ENCODE data around the gene PHLPP1. TPM values are rescaled to one million over a fixed set of nuclear protein-coding genes. Genes with fewer than 3 reads are reported as not detected.
"Not testable (repeated sequence)": the region's sequence is repeated elsewhere in the genome, so short reads cannot be mapped to it uniquely, and the experiment has no call there.

PHLPP1 gene
- total RNA-seq, 1 experiment from 2014 or later, result 13.7 TPM

DNA sequence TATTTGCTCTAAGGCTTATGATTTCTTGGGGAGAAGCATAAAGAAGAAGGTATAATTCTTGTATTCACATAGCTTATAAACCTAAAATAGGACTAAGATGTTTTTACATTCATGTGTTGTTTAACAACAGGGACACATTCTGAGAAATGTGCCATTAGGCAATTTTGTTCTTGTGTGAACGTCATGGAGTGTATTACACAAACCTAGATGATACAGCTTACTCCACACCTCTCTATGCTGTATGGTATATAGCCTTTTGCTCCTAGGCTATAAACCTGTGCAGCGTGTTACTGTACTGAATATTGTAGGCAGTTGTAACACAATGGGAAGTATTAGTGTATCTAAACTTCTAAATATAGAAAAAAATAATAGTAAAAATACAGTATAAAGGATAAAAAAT lies 92.1 kb downstream of the PHLPP1 start:
- Histone ChIP-seq H3K36me3 (ENCODE audit: insufficient read depth, low read length, poor library complexity, severe bottlenecking) (no peaks in the 10 kb centered on the region), H3K9me3 (ENCODE audit: low read depth, low read length, poor library complexity, severe bottlenecking) (no peaks in the 10 kb centered on the region), H3K4me3 (ENCODE audit: low read depth, low read length, poor library complexity, severe bottlenecking) (no peak overlapping the region), H3K4me1 (ENCODE audit: insufficient read depth, low read length, poor library complexity, severe bottlenecking) (peaks cover 6% of the 10 kb centered on the region), H3K27me3 (replicated peaks; ENCODE audit: insufficient read depth, low read depth, low read length, poor library complexity) (no peaks in the 10 kb centered on the region), H3K27ac (ENCODE audit: low read depth, low read length, poor library complexity, severe bottlenecking) (no peak overlapping the region)
- no TSS peak for BruUV-seq (replicated peaks)
- ChIA-PET POLR2A (ENCODE audit: low non-redundant PET) (no interaction called here), CTCF (no interaction called here)
- intact Hi-C loops (cut with micrococcal nuclease; ENCODE audit: unreplicated experiment), result no loop called here
- no peak for DNase-seq (ENCODE audit: low spot score)
- no peak for TF ChIP-seq EZH2 (IDR thresholded peaks at IDR 0.05; ENCODE audit: borderline replicate concordance, low read depth, low read length, poor library complexity, severe bottlenecking)
- TF ChIP-seq, protein P1, sequence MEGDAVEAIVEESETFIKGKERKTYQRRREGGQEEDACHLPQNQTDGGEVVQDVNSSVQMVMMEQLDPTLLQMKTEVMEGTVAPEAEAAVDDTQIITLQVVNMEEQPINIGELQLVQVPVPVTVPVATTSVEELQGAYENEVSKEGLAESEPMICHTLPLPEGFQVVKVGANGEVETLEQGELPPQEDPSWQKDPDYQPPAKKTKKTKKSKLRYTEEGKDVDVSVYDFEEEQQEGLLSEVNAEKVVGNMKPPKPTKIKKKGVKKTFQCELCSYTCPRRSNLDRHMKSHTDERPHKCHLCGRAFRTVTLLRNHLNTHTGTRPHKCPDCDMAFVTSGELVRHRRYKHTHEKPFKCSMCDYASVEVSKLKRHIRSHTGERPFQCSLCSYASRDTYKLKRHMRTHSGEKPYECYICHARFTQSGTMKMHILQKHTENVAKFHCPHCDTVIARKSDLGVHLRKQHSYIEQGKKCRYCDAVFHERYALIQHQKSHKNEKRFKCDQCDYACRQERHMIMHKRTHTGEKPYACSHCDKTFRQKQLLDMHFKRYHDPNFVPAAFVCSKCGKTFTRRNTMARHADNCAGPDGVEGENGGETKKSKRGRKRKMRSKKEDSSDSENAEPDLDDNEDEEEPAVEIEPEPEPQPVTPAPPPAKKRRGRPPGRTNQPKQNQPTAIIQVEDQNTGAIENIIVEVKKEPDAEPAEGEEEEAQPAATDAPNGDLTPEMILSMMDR (conservative IDR thresholded peaks at IDR 0.05; ENCODE audit: low read depth, low read length), result no peak

DNA sequence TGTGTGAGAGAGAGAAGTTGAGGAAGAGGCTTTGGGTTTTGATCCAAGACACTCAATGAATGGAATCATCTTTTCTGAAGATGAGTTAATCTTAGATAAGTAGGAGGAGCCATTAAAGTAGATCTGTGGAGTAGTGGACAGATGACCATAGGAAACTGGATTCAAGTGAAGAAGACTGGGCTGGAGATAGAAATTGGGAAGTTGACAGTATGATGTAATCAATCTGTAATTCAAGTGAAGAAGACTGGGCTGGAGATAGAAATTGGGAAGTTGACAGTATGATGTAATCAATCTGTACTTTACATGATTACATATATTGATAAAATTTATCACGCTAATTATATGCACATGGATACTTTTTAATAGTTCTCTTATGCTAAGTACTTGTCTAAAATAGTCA lies 92.8 kb downstream of the PHLPP1 start:
- CTCF ChIA-PET, result no interaction called here
- no peak for DNase-seq (ENCODE audit: low spot score)
- no peak overlapping the region for H3K27ac ChIP-seq (ENCODE audit: low read depth, low read length, poor library complexity, severe bottlenecking)
- TF ChIP-seq EZH2 (IDR thresholded peaks at IDR 0.05; ENCODE audit: borderline replicate concordance, low read depth, low read length, poor library complexity, severe bottlenecking), result no peak
- TF ChIP-seq, protein P1 (conservative IDR thresholded peaks at IDR 0.05; ENCODE audit: low read depth, low read length), result no peak
- intact Hi-C loops (cut with micrococcal nuclease; ENCODE audit: unreplicated experiment), result no loop called here
- no TSS peak for BruUV-seq (replicated peaks)
- no peaks in the 10 kb centered on the region for H3K27me3 ChIP-seq (replicated peaks; ENCODE audit: insufficient read depth, low read depth, low read length, poor library complexity)
- H3K4me1 ChIP-seq (ENCODE audit: insufficient read depth, low read length, poor library complexity, severe bottlenecking), result peaks cover 6% of the 10 kb centered on the region
- H3K9me3 ChIP-seq (ENCODE audit: low read depth, low read length, poor library complexity, severe bottlenecking), result no peaks in the 10 kb centered on the region
- H3K36me3 ChIP-seq (ENCODE audit: insufficient read depth, low read length, poor library complexity, severe bottlenecking), result no peaks in the 10 kb centered on the region
- POLR2A ChIA-PET (ENCODE audit: low non-redundant PET), result no interaction called here
- no peak overlapping the region for H3K4me3 ChIP-seq (ENCODE audit: low read depth, low read length, poor library complexity, severe bottlenecking)

DNA sequence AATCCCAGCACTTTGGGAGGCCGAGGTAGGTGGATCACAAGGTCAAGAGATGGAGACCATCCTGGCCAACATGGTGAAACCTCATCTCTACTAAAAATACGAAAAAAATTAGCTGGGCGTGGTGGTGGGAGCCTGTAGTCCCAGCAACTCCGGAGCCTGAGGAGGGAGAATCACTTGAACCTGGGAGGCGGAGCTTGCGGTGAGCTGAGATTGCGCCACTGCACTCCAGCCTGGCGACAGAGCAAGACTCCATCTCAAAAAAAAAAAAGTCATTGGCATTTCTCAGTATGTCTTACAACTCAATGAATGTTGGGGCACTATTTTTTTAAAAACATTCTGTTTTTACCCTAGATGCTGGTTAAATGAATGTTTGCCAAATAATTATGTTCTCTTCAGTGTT lies 94.1 kb downstream of the PHLPP1 start:
- BruUV-seq (replicated peaks); H3K9me3 ChIP-seq (ENCODE audit: low read depth, low read length, poor library complexity, severe bottlenecking); H3K36me3 ChIP-seq (ENCODE audit: insufficient read depth, low read length, poor library complexity, severe bottlenecking); H3K27ac ChIP-seq (ENCODE audit: low read depth, low read length, poor library complexity, severe bottlenecking); CTCF ChIA-PET; DNase-seq (ENCODE audit: low spot score); H3K4me3 ChIP-seq (ENCODE audit: low read depth, low read length, poor library complexity, severe bottlenecking); H3K4me1 ChIP-seq (ENCODE audit: insufficient read depth, low read length, poor library complexity, severe bottlenecking); H3K27me3 ChIP-seq (replicated peaks; ENCODE audit: insufficient read depth, low read depth, low read length, poor library complexity); intact Hi-C loops (cut with micrococcal nuclease; ENCODE audit: unreplicated experiment): not testable (repeated sequence)
- POLR2A ChIA-PET (ENCODE audit: low non-redundant PET), result interaction anchor here (0.7 kb wide), 1 partner anchor 361 kb away, joined by 3 read pairs; no protein-coding TSS in a partner anchor

DNA sequence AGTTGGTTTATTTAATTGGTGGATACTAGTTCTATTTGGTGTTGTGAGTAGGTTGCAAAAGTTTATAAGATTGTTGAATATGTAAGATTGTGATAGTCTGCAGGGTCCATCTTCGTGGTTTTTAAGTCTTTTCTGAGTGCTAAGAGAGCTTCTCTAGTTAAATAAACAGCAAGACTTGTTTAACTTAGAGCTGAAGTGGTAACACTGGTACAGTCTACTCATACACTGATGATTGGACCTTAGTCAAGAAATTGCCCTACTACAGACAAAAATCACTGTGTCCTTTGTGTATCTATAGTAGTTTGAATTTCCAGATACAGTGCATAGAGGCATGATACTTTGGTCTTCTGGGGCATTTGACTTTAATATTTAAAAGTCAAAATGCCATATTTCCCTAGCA lies 94.6 kb downstream of the PHLPP1 start:
- Histone ChIP-seq H3K9me3 (ENCODE audit: low read depth, low read length, poor library complexity, severe bottlenecking) (no peaks in the 10 kb centered on the region), H3K27ac (ENCODE audit: low read depth, low read length, poor library complexity, severe bottlenecking) (no peak overlapping the region), H3K27me3 (replicated peaks; ENCODE audit: insufficient read depth, low read depth, low read length, poor library complexity) (no peaks in the 10 kb centered on the region), H3K36me3 (ENCODE audit: insufficient read depth, low read length, poor library complexity, severe bottlenecking) (no peaks in the 10 kb centered on the region), H3K4me3 (ENCODE audit: low read depth, low read length, poor library complexity, severe bottlenecking) (no peak overlapping the region), H3K4me1 (ENCODE audit: insufficient read depth, low read length, poor library complexity, severe bottlenecking) (peaks cover 11% of the 10 kb centered on the region)
- intact Hi-C loops (cut with micrococcal nuclease; ENCODE audit: unreplicated experiment), result no loop called here
- no peak for TF ChIP-seq EZH2 (IDR thresholded peaks at IDR 0.05; ENCODE audit: borderline replicate concordance, low read depth, low read length, poor library complexity, severe bottlenecking)
- TF ChIP-seq, protein P1 (conservative IDR thresholded peaks at IDR 0.05; ENCODE audit: low read depth, low read length), result no peak
- POLR2A ChIA-PET (ENCODE audit: low non-redundant PET), result interaction anchor here (0.7 kb wide), 1 partner anchor 360 kb away, joined by 3 read pairs; no protein-coding TSS in a partner anchor
- CTCF ChIA-PET, result no interaction called here
- no peak for DNase-seq (ENCODE audit: low spot score)
- no TSS peak for BruUV-seq (replicated peaks)
